B cell (primary cell): Measurements from ENCODE around the gene PSMD8. TPM values are rescaled to one million over a fixed set of nuclear protein-coding genes. Genes with fewer than 3 reads are reported as not detected.
A peak's percentile ranks its signal among the peaks of the same experiment; 100 is the strongest.

Experiments
- ATAC-seq: fragments of 200-7000 bp; cut with Tn5 transposase; one replicate; pipeline ENCODE4 v1.10.0; 2021; ENCODE audit warnings: low read depth, mild to moderate bottlenecking, moderate number of reproducible peaks, moderate library complexity
- CTCF ChIA-PET: fragments of 350-600 bp; sonication (Branson Sonifier 250); formaldehyde crosslinking; loops from one replicate; lab custom pipeline; 2021; ENCODE audit warnings: antibody characterized with exemption, inconsistent platforms; lab: Charles Lee
- POLR2A ChIA-PET: fragments of 350-600 bp; sonication (Branson Sonifier 250); formaldehyde crosslinking; loops from one replicate; lab custom pipeline; 2021; ENCODE audit warnings: antibody characterized with exemption; lab: Charles Lee
- DNase-seq: peaks from one replicate; pipeline ENCODE4 v3.0.0; 2013
- H2AFZ ChIP-seq: 2 replicates; pipeline ENCODE4 v1.6.1; 2012; ENCODE audit warnings: mild to moderate bottlenecking, low read depth, low read length; ENCODE audit not compliant: insufficient read depth, poor library complexity, severe bottlenecking
- H3K27ac ChIP-seq, 2 donors: 1 replicate in 1 of 2; 2 replicates in 1 of 2; pipeline ENCODE4 v1.5.1; 2012 to 2013; ENCODE audit warnings: low read length in 2 of 2, mild to moderate bottlenecking in 2 of 2, moderate library complexity in 1 of 2
- H3K27me3 ChIP-seq, 4 experiments: fragments of 200-600 bp in 1 of 4; sonication (generic) in 1 of 4; replicated peaks in 1 of 4; 1 replicate in 2 of 4; 2 replicates in 2 of 4; pipeline versions ENCODE4 v1.6.1 to v1.7.0; 2013 to 2016; ENCODE audit warnings: low read length in 3 of 4, mild to moderate bottlenecking in 2 of 4, mixed read lengths in 1 of 4, moderate library complexity in 1 of 4; ENCODE audit not compliant: insufficient read depth in 4 of 4, control insufficient read depth in 3 of 4; ENCODE audit errors: control extremely low read depth in 1 of 4
- H3K36me3 ChIP-seq, 2 experiments: replicated peaks in 1 of 2; 1 replicate in 1 of 2; 2 replicates in 1 of 2; pipeline versions ENCODE4 v1.6.1 to v1.7.1; 2013; ENCODE audit warnings: low read length in 1 of 2; ENCODE audit not compliant: insufficient read depth in 2 of 2, control insufficient read depth in 1 of 2; ENCODE audit errors: control extremely low read depth in 1 of 2, extremely low read depth in 1 of 2
- H3K4me1 ChIP-seq, 2 donors: fragments of 200-600 bp in 1 of 2; sonication (generic) in 1 of 2; 1 replicate in 1 of 2; 2 replicates in 1 of 2; pipeline versions ENCODE4 v1.5.1 to v1.6.1; 2013 to 2017; ENCODE audit warnings: low read length in 2 of 2; ENCODE audit not compliant: control insufficient read depth in 2 of 2, insufficient read depth in 2 of 2
- H3K4me2 ChIP-seq: replicated peaks from 2 replicates; pipeline ENCODE3; 2012; ENCODE audit warnings: mild to moderate bottlenecking, low read depth, low read length; ENCODE audit not compliant: poor library complexity, severe bottlenecking
- H3K4me3 ChIP-seq, 5 experiments: fragments of 200-600 bp in 1 of 5; sonication (generic) in 1 of 5; 1 replicate in 3 of 5; 2 replicates in 2 of 5; pipeline versions ENCODE4 v1.5.1 to v1.7.0; 2011 to 2016; ENCODE audit warnings: low read length in 4 of 5, mild to moderate bottlenecking in 4 of 5, low read depth in 2 of 5, control low read depth in 1 of 5, moderate library complexity in 1 of 5; ENCODE audit not compliant: insufficient read depth in 1 of 5; ENCODE audit errors: control extremely low read depth in 1 of 5, extremely low read depth in 1 of 5
- H3K79me2 ChIP-seq: fragments of 200-600 bp; sonication (generic); one replicate; pipeline ENCODE4 v1.6.0; 2016; ENCODE audit warnings: low read length; ENCODE audit not compliant: control insufficient read depth, insufficient read depth
- H3K9ac ChIP-seq: fragments of 200-600 bp; sonication (generic); 2 replicates; pipeline ENCODE4 v1.6.1; 2017; ENCODE audit warnings: mild to moderate bottlenecking, low read length, moderate library complexity
- H3K9me3 ChIP-seq, 3 donors: one replicate each; pipeline versions ENCODE4 v1.6.1 to v1.7.1; 2013; ENCODE audit warnings: low read length in 2 of 3; ENCODE audit not compliant: control insufficient read depth in 2 of 3, insufficient read depth in 1 of 3; ENCODE audit errors: control extremely low read depth in 1 of 3
- H4K20me1 ChIP-seq: 2 replicates; pipeline ENCODE4 v1.6.0; 2012; ENCODE audit warnings: mild to moderate bottlenecking, low read length; ENCODE audit not compliant: insufficient read depth, control insufficient read depth, poor library complexity, severe bottlenecking
- H3K27ac Mint-ChIP-seq: one replicate; pipeline ENCODE4 v1.8.0; 2021; ENCODE audit warnings: mixed read lengths
- H3K27me3 Mint-ChIP-seq: one replicate; pipeline ENCODE4 v1.8.0; 2021; ENCODE audit warnings: mixed read lengths
- H3K4me1 Mint-ChIP-seq: one replicate; pipeline ENCODE4 v1.8.0; 2021; ENCODE audit warnings: mixed read lengths
- H3K4me3 Mint-ChIP-seq: one replicate; pipeline ENCODE4 v1.8.0; 2021; ENCODE audit warnings: mixed read lengths
- H3K9me3 Mint-ChIP-seq: one replicate; pipeline ENCODE4 v1.8.0; 2022; ENCODE audit warnings: mixed read lengths; ENCODE audit not compliant: insufficient read depth
- CTCF ChIP-seq: fragments of 200-600 bp; IDR thresholded peaks from one replicate; pipeline ENCODE4 v1.8.0; 2022; ENCODE audit warnings: antibody characterized with exemption, mild to moderate bottlenecking
- EZH2 ChIP-seq: IDR thresholded peaks from 2 replicates; pipeline ENCODE4 v1.6.1; 2012; ENCODE audit warnings: borderline replicate concordance, low read depth, mild to moderate bottlenecking, moderate library complexity, low read length; ENCODE audit not compliant: insufficient read depth, poor library complexity, severe bottlenecking
- WGBS: methylation state at CpG from one replicate; pipeline ENCODE4 v1.1.5; 2013; ENCODE audit warnings: missing lambda C conversion rate; ENCODE audit not compliant: insufficient coverage; 5-methylcytosine and 5-hydroxymethylcytosine counted together
- intact Hi-C: fragments of 100-400 bp; cut with micrococcal nuclease; formaldehyde crosslinking; loops from one replicate; pipeline ENCODE4 v1.10.0; 2022
- polyA plus RNA-seq: library from polyadenylated mRNA; depleted of rRNA; stranded (reverse); fragments of >200 nt; gene quantifications from 2 replicates; pipeline ENCODE4 v1.2.3, GENCODE V29; 2012
- total RNA-seq, 2 donors: library from RNA; stranded (reverse); fragments of 120-200 nt in 1 of 2; gene quantifications; 1 replicate in 1 of 2; 2 replicates in 1 of 2; pipeline versions ENCODE4 v1.2.3 to v1.2.4, GENCODE V29; 2013 to 2022

Gene PSMD8
- total and polyA plus RNA-seq, 2 donors (not counting 1 experiment from before 2014, with no cell fraction given), result 88.1 to 122 TPM

- ChIA-PET CTCF (no interaction called here), POLR2A (interaction anchor here (0.6 to 1.3 kb wide), 3 partner anchors 27 to 428 kb away, joined by 3 to 4 read pairs (median 3); partner anchors contain the start of genes GGN and SPRED3)
- Mint-ChIP-seq H3K27me3 (peaks cover 10% of the 10 kb centered on the region), H3K9me3 (no peaks in the 10 kb centered on the region), H3K4me1 (peaks cover 17% of the 10 kb centered on the region), H3K4me3 (peak overlapping the region; percentile 91), H3K27ac (peak overlapping the region; percentile 15)
- peak overlapping the region; percentile 73 for H3K9ac ChIP-seq
- peak overlapping the region; percentile 87 for H2AFZ ChIP-seq
- H3K36me3 ChIP-seq, result no peaks in the 10 kb centered on the region
- H4K20me1 ChIP-seq, result no peaks in the 10 kb centered on the region
- peaks cover 0 to 24% (median 2%) of the 10 kb centered on the region in 4 experiments for H3K27me3 ChIP-seq
- TF ChIP-seq EZH2, result no peak
- peaks cover 9 to 20% of the 10 kb centered on the region in 2 donors for H3K4me1 ChIP-seq
- H3K4me3 ChIP-seq, result peak overlapping the region; percentile 9 to 76 (median 62)
- H3K27ac ChIP-seq, result no peak overlapping the region
- ATAC-seq (no peak), DNase-seq (no peak)
- H3K4me2 ChIP-seq, result peak overlapping the region; percentile 99
- 16% methylated on average over 23 of the region's 23 CpGs for WGBS
- peaks cover 0 to 8% (median 0%) of the 10 kb centered on the region in 3 donors for H3K9me3 ChIP-seq
- intact Hi-C loops, result loop anchor here (1.0 kb wide), 1 partner anchor 13 kb away; the partner anchor contains the start of gene PSMD8
- no peaks in the 10 kb centered on the region for H3K79me2 ChIP-seq
These were observed 13.3 kb upstream of the PSMD8 start for GRCh38 chr19:38360839-38361631.

- H3K4me3 Mint-ChIP-seq, result peak overlapping the region; percentile 91
- POLR2A ChIA-PET, result interaction anchor here (0.6 to 1.6 kb wide), 5 partner anchors 13 to 429 kb away, joined by 3 to 8 read pairs (median 4); partner anchors contain the start of genes GGN, PSMD8 and SPRED3
- CTCF ChIA-PET, result interaction anchor here (1.4 kb wide), 1 partner anchor 12 kb away, joined by 5 read pairs; the partner anchor contains the start of gene PSMD8
- peaks cover 17% of the 10 kb centered on the region for H3K4me1 Mint-ChIP-seq
- DNase-seq (peak; percentile 77), ATAC-seq (peak; percentile 68)
- Histone ChIP-seq H3K27ac (no peak overlapping the region), H3K9ac (peak overlapping the region; percentile 73), H4K20me1 (no peaks in the 10 kb centered on the region), H3K79me2 (no peaks in the 10 kb centered on the region), H3K4me2 (peak overlapping the region; percentile 99), H3K36me3 (no peaks in the 10 kb centered on the region), H3K4me1 (peaks cover 9 to 20% of the 10 kb centered on the region in 2 donors), H3K4me3 (peak overlapping the region; percentile 14 to 76 (median 62)), H3K27me3 (peaks cover 0 to 27% (median 2%) of the 10 kb centered on the region in 4 experiments), H3K9me3 (peaks cover 0 to 8% (median 0%) of the 10 kb centered on the region in 3 donors), H2AFZ (peak overlapping the region; percentile 87)
- peaks cover 6% of the 10 kb centered on the region for H3K27me3 Mint-ChIP-seq
- H3K27ac Mint-ChIP-seq, result peak overlapping the region; percentile 53
- intact Hi-C loops, result loop anchor here (1.0 kb wide), 2 partner anchors 13 to 25 kb away; partner anchors contain the start of gene PSMD8
- TF ChIP-seq EZH2 (no peak), CTCF (peak; percentile 16)
- under 1% methylated on average over 36 of the region's 37 CpGs for WGBS
- H3K9me3 Mint-ChIP-seq, result no peaks in the 10 kb centered on the region
These were observed 12.7 kb upstream of the PSMD8 start for GRCh38 chr19:38361633-38362075.
